Stimulated activated CD4-positive, alpha-beta T cell treated with anti-CD3 and anti-CD28 coated beads, Interleukin-4, amount 100 ng/mL, for 24 hours (primary cell): ENCODE data around the gene HNRNPAB.
A peak's percentile ranks its signal among the peaks of the same experiment; 100 is the strongest.
"Not testable (repeated sequence)": the region's sequence is repeated elsewhere in the genome, so short reads cannot be mapped to it uniquely, and the experiment has no call there.

ENCODE experiments used
- DNase-seq: peaks from one replicate; pipeline ENCODE4 v3.0.0-alpha.2; 2020

HNRNPAB gene

DNA sequence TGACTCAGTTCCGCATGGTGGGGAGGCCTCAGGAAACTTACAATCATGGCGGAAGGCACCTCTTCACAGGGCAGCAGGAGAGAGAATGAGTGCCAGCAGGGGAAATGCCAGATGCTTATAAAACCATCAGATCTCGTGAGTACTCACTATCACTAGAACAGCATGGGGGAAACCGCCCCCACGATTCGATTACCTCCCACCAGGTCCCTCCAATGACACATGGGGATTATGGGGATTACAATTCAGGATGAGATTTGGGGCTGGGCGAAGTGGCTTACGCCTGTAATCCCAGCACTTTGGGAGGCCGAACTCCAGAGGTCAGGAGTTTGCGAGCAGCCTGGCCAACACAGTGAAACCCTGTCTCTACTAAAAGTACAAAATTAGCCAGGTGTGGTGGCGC is 6.2 kb upstream of the HNRNPAB start:
- DNase-seq: not testable (repeated sequence)

GRCh38 chr5:178198706-178199105 is 5.6 kb upstream of the HNRNPAB start:
- no peak for DNase-seq

- DNase-seq: no peak
Measured at GRCh38 chr5:178199581-178200434, 4.5 kb upstream of the HNRNPAB start.

DNA sequence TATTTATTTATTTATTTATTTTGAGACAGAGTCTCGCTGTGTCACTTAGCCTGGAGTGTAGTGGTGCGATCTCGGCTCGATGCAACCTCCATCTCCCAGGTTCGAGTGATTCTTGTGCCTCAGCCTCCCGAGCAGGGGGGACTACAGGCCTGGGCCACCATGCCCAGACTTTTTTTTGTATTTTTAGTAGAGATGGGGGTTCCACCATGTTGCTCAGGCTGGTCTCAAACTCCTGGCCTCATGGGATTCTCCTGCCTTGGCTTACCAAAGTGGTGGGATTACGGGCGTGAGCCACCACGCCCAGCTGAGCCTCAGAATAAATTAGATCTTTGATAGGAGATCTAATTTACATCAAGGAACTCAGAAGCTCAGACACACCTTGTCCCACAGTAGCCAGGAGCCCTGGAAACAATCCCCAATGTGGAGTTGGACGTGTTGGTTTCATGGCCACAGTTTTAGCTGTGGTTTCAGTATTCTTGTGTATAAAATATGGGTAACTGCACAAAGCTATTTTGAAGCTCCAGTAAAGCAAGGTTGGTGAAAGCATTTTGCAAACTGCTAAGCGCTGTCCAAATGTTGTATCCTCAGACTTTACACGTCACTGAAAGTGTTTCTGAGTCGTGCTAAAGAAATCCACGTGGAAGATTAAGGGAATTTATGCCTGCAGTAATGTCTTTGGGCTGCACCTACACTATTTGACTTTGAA is 3.0 kb upstream of the HNRNPAB start:
- no peak for DNase-seq

GRCh38 chr5:178201927-178202235 is 2.5 kb upstream of the HNRNPAB start:
- DNase-seq: no peak

DNA sequence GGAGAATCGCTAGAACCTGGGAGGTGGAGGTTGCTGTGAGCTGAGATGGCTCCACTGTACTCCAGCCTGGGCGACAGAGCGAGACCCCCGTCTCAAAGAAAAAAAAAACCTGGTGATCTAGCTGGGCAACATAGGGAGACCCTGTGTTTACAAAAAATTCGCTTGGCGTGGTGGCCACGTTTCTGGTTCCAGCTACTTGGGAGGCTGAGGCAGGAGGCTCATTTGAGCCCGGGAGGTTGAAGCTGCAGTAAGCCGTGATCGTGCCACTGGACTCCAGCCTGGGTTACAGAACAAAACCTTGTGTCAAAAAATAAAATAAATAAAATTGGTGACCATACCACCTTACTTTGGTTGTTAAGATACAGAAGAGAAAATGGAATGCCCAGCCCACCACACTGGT is 1.8 kb upstream of the HNRNPAB start:
- DNase-seq: no peak

- DNase-seq: no peak
Measured at GRCh38 chr5:178203670-178204181, 607 bp upstream of the HNRNPAB start.

GRCh38 chr5:178204935-178205748 is 809 bp downstream of the HNRNPAB start:
- peak; percentile 73 for DNase-seq

DNA sequence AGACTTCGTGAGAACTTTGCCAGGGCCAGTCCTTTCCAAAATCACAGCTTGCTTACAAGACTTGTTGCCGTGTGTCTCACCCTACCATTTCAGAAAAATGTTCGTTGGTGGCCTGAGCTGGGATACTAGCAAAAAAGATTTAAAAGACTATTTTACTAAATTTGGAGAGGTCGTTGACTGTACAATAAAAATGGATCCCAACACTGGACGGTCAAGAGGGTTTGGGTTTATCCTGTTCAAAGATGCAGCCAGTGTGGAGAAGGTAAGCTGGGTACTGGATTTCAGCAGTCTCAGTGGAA is 1.4 kb downstream of the HNRNPAB start:
- no peak for DNase-seq

DNA sequence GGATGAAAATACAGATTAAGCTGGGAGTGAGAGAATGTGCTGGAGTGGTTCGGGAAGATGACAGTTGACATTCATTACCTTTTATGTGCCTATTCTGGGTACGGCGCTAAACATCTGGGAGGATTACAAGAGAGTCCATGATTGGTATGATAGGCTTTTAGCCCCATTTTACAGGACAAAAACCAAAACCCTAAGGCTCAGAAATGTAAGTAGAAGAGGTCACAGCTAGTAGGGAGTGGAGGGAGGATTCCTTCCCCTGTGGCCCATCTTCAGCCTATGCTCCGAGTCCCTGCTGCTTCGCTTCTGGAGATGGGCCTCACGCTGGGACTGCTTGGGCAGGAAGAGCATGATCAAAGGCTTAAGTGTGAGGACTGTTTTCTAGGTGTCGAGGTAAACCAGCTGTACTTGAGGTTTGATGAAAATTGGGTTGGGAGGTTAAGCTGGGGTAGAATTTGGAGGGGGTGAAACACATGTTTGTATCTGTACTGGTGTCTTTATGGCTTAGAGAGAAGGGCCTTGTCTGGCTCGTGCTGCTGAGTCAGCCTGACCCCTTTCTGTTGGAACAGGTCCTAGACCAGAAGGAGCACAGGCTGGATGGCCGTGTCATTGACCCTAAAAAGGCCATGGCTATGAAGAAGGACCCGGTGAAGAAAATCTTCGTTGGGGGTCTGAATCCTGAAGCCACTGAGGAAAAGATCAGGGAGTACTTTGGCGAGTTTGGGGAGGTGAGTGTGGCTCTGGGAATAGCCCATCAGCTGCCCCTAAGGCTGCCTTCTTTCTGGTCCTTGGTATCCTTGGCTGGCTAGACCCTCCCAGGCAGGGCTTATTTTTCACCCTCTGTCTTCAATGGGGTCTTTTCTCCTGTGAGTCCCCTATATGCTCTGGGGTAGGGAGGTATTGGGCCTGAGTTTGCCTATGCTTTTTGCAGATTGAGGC is 2.1 kb downstream of the HNRNPAB start:
- DNase-seq: no peak

- no peak for DNase-seq
Measured at GRCh38 chr5:178207183-178207916, 3.0 kb downstream of the HNRNPAB start.

DNA sequence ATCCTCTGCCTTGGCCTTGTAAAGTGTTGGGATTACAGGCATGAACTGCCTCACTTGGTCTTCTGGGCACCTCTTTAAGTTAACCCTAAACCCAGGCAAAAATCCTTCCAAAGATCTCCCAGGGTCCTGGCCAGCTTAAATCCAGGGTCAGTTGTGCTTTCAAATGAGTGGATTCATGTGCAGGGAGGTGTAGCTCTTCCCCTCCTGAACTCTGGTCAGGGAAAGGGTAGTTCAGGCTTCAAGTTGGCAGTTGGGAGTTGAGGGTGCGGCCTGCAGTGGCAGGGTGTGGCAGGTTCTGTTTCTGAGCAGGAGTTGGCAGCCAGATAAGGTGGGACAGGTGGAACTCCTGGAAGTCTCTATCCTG is 3.6 kb downstream of the HNRNPAB start:
- no peak for DNase-seq

GRCh38 chr5:178208540-178209227 is 4.4 kb downstream of the HNRNPAB start:
- DNase-seq: no peak

GRCh38 chr5:178209334-178210072 is 5.2 kb downstream of the HNRNPAB start:
- DNase-seq: no peak

DNA sequence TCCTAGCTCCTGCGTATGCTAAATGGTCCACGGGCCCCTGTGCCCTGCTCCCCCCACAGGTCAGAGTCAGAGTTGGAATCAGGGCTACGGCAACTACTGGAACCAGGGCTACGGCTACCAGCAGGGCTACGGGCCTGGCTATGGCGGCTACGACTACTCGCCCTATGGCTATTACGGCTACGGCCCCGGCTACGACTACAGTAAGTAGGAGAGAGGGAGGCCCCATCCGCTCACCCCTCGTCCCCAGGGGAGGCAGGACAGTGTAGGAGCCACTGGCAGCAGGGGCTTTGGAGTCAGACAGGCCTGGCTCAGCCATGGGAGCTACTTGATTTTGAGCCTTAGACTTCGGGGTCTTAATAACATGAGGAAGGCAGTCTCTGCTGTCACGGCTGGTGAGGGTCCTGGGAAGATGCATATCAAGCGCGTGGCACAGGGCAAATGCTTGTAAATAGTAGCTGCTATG is 5.8 kb downstream of the HNRNPAB start:
- DNase-seq: no peak

- no peak for DNase-seq
Measured at GRCh38 chr5:178210686-178211085, 6.4 kb downstream of the HNRNPAB start.

- no peak for DNase-seq
Measured at GRCh38 chr5:178211095-178212048, 7.0 kb downstream of the HNRNPAB start.

DNA sequence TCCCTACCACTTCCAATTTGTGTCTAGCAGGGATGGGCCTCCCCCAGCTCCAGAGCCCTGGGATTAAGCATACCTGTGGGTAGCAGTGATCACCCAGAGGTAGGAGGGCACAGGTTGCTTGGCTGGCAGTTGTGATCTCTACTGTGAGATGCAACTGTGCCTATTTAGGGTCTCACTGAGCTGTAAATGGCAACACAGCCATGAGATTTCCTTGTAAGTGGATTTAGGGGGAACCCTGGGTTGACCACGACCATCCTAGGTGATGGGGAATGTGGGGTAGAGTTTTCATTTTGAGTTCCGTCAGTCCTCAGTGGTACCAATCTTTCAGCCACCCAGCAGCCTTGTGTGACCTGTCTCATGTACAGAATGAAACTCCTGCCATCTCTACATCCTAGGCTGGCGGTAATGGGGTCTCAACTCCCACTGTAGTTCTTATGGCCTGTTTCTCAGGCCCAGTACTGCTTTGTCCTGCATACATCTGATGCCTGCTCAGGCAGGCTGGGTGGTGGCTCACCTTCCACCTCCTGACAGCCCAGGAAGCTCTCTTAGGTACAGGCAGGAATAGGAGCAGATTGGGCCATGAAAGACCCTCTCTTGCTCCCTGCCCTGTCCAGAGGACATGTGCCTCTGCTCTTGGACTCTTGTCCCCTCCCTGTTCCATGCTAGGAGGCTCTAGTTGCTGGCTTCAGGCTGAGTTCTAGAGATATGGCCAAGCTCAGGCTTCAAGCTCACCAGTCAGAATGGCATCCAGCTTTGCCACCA is 8.1 kb downstream of the HNRNPAB start:
- no peak for DNase-seq
